ENCODE measurements around the gene MMP20.

DNA sequence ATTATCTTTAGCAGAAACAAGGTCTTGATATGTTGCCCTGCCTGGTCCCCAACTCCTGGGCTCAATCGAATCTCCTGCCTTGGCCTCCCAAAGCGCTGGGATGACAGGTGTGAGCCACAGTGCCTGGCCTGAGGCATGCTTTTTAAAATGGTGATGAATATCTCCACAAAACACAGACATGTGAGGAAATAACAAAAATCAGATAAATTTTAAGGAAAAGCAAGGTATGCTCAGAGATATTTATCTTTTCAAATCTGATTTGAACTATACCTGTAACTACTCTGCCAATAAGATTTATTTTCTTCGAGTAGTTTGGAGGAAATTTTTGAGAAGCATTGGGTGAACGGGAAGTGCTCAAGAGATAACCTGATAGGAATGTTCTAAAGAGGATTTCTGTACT, 35.9 kb upstream of the MMP20 start:
- no peak for TF ChIP-seq EZH2 (IDR thresholded peaks at IDR 0.05; ENCODE audit: borderline replicate concordance, low read length)
- TF ChIP-seq, protein P1, sequence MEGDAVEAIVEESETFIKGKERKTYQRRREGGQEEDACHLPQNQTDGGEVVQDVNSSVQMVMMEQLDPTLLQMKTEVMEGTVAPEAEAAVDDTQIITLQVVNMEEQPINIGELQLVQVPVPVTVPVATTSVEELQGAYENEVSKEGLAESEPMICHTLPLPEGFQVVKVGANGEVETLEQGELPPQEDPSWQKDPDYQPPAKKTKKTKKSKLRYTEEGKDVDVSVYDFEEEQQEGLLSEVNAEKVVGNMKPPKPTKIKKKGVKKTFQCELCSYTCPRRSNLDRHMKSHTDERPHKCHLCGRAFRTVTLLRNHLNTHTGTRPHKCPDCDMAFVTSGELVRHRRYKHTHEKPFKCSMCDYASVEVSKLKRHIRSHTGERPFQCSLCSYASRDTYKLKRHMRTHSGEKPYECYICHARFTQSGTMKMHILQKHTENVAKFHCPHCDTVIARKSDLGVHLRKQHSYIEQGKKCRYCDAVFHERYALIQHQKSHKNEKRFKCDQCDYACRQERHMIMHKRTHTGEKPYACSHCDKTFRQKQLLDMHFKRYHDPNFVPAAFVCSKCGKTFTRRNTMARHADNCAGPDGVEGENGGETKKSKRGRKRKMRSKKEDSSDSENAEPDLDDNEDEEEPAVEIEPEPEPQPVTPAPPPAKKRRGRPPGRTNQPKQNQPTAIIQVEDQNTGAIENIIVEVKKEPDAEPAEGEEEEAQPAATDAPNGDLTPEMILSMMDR (conservative IDR thresholded peaks at IDR 0.05 in 1 of 2, IDR thresholded peaks at IDR 0.05 in 1 of 2; ENCODE audit: extremely low read depth in 1 of 2, insufficient read depth in 1 of 2, low read depth in 1 of 2, low read length in 2 of 2) = no peak

Measured in mammary epithelial cell (primary cell).